Uterus (tissue), 2 donors: Measurements from ENCODE around the gene CUL4A.

ENCODE experiments used
- CTCF ChIP-seq, 4 experiments: fragments of 200-600 bp in 2 of 4; fragments of 450-650 bp in 2 of 4; sonication (generic) in 2 of 4; IDR thresholded peaks; one replicate each; pipeline ENCODE4 v1.5.1; 2016 to 2019; ENCODE audit warnings: antibody characterized with exemption in 4 of 4, mild to moderate bottlenecking in 2 of 4, moderate library complexity in 1 of 4
- POLR2A ChIP-seq, 2 donors: fragments of 450-650 bp; IDR thresholded peaks; one replicate each; pipeline ENCODE4 v1.6.1; 2016; ENCODE audit warnings: antibody characterized with exemption in 2 of 2, mild to moderate bottlenecking in 1 of 2, moderate library complexity in 1 of 2

GRCh38 chr13:113252516-113253095 lies 43.2 kb downstream of the CUL4A start:
- TF ChIP-seq CTCF (IDR thresholded peaks at IDR 0.05) (no peak), POLR2A (IDR thresholded peaks at IDR 0.05) (no peak)
